GM19397 (cell line): Measurements from ENCODE around the gene CRTC1.
A peak's percentile ranks its signal among the peaks of the same experiment; 100 is the strongest.
"Not testable (repeated sequence)": the region's sequence is repeated elsewhere in the genome, so short reads cannot be mapped to it uniquely, and the experiment has no call there.

Experiments
- ATAC-seq: cut with Tn5 transposase; IDR thresholded peaks from one replicate; pipeline ENCODE4 v1.9.1; 2021; ENCODE audit warnings: mild to moderate bottlenecking, moderate library complexity; ENCODE audit not compliant: unreplicated experiment

CRTC1 gene

GRCh38 chr19:18798384-18799352 lies 115.2 kb downstream of the CRTC1 start:
- no peak for ATAC-seq

GRCh38 chr19:18799389-18799970 lies 116.0 kb downstream of the CRTC1 start:
- no peak for ATAC-seq

DNA sequence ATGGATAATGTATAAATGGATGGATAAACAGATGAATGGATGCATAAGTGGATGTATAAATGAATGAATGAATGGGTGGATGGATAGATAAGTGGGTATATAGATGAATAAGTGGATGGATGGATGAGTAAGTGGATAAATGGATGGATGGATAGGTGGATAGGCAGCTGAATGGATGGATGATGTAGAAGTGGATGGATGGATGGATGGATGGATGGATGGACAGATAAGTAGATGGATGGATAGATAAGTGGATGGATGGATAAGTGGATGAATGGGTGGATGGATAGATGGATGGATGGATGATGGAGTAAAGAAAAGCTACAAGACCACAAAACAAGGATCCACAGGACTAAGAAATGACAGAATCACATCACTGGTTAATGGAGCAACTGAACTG lies 116.6 kb downstream of the CRTC1 start:
- no peak for ATAC-seq

DNA sequence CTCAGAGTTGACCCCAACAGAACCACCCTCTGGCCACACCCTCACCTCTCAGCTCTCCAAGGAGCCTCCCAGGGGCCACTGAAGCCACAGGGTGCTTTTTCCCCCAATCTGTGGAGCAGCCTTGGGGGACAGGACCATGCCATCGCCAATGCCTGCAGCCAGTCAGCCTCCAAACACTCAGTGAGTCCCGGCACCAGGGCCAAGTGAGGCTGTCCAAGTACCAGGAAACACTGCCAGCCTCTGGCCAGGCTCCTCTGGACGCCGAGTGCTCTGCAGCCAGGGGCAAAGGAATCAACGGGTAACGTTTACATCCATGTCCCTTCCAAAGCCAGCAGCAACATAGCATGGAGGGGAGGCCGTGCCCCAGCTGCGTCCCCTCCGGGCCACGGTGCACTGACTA lies 117.2 kb downstream of the CRTC1 start:
- ATAC-seq = no peak

DNA sequence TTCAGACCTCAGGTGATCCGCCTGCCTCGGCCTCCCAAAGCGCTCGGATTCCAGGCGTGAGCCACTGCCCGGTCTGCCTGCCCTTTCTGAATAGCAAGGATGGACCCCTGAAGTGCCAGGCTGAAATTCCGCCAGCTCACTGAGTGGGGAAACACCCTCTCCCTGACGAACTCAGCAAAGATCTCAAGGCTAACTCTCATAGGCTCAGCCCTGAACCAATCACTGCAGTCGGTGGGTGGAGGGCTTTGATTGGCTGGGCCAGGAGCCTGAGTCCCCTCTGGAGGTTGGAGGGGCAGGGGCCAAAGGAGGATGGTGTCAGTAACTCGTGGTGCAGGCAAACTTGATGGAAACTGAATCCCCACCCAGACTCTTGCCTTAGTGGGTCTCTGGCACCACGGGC lies 118.9 kb downstream of the CRTC1 start:
- ATAC-seq = no peak

DNA sequence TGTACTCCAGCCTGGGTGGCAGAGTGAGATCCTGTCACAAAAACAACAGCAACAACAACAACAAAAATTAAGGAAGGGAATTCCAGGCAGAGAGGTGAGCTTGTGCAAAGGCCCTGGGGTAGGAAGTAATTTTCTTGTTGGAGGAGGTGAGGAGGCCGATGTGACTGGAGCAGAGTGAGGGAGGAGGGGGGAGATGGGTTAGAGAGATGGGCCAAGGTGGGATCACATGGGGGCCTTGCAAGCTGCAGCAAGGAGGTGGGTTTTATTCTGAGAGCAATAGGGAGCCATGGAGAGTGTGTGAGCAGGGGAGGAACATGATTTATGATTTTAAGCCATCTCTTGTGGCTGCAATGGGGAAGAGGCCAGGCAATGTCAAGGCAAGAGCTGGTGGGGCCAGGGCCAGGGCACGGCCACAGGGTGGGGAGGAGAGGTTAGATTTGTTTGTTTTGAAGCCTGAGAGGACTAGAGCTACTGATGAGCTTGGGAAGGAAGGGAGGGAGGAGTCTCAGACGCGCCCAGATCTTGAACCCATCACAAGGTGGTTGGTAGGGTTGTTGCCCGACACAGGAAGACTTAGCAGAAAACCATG lies 120.2 kb downstream of the CRTC1 start:
- ATAC-seq = no peak

DNA sequence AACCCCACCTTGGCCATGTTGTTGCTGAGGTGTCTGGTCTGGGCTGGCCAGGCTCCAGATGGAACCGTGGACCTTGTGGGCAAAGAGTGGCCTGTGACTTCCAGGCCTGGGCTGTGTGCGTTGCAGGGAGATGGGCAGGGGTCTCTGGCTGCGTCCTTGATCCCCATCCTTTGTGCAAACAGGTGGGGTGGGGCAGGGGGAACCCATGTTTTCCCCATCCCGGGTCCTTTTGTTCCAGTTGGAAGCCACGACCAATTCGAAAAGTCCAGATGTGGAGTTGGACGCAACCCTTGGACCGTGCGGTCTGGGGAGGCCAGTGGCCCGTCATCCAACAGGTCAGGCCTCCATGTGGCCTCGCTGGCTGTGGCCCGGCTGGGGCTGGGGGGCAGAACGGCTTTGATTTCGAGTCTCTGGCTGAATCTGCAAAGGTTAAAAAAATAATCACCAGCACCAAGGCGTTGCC lies 120.7 kb downstream of the CRTC1 start:
- ATAC-seq = no peak

GRCh38 chr19:18804643-18805042 lies 121.2 kb downstream of the CRTC1 start:
- no peak for ATAC-seq

DNA sequence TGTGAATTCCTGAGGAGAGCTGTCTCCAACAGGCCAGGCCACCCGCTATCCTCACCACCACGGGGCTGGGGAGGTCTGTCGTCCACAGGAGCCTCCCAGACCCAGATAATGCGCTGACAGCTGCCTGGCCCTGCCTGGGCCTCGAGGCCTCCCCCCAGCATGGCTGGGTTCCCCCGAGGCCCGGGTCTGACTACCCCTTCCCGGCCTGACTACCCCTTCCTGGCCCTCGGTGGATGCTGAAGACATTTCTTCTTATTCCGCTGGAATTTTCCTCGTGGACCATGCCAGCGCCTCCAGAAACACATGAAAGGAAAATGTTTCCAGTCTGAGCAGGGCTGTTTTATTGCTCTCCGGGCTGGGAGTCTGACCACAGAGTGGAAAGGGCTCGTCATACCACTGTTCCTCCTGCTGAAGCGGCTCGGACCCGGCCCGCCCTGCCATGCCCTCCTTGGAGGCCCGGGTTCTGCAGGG lies 124.4 kb downstream of the CRTC1 start:
- ATAC-seq = no peak

GRCh38 chr19:18809149-18809868 lies 125.8 kb downstream of the CRTC1 start:
- ATAC-seq = no peak

- ATAC-seq = not testable (repeated sequence)
Measured at GRCh38 chr19:18811638-18812037, 128.2 kb downstream of the CRTC1 start.

DNA sequence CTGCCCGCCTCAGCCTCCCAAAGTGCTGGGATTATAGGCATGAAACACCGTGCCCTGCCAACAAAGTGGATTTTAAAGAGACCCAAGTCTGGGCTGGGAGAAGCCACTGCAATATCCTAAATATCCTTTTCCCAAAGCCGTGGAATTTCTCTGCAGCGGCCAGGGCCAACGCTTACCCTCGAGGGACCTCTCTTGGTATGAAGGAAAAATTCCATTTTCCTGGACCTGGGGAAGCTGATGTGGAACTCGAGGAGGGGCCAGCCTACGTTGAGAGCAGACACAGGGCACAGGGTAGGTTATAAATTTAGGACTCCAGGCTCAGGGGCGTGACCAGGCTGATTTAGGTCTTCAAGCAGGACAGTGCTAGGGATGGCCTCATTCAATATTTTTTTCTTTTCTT lies 130.6 kb downstream of the CRTC1 start:
- no peak for ATAC-seq

- no peak for ATAC-seq
Measured at GRCh38 chr19:18815673-18816072, 132.2 kb downstream of the CRTC1 start.

DNA sequence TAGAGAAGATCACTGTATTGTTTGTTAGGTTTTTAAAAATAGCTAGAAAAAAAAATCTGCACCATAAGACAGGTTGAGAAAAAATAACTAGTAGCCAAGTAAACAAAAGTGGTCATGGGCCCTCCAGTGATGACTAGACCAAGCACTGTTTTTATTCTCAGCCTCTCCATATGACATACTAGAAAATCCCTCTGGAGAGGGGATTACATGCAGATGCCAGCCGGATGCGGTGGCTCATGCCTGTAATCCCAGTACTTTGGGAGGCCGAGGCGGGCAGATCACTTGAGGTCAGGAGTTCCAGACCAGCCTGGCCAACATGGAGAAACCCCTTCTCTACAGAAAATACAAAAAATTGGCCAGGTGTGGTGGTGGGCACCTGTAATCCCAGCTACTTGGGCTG lies 133.2 kb downstream of the CRTC1 start:
- ATAC-seq = not testable (repeated sequence)

DNA sequence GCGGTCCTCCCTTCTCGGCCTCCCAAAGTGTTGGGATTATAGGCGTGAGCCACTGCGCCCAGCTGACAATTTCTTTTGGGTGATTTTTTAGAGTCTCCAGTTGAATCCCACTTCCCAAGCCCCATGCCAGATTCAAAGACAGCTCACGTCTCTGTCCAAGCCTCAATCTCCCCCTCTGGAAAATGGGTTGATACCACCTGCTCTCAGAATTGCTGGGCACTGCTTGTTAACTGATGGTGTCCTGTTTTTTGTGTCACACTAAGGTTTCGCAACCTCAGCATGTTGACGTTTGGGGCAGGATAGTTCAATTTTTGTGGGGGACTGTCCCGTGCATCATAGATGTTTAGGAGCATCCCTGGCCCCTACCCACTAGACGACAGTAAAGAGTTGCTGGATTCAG lies 134.1 kb downstream of the CRTC1 start:
- ATAC-seq = no peak

GRCh38 chr19:18828786-18829185 lies 145.3 kb downstream of the CRTC1 start:
- ATAC-seq = no peak

DNA sequence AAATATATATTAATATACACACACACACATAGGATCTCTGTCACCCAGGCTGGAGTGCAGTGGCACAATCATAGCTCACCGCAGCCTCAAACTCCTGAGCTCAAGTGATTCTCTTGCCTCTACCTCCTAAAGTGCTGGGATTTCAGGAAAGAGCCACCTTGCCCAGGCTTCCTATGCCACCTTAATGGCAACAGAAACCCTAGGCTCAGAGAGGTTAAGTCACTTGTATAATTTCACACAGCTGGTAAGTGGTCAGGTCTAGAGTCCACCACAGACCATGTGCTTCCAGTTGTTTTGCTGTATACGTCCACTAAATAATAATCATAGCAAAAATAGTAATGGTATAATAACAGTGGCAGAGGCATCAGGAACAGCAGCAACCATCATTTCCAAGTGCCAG lies 147.0 kb downstream of the CRTC1 start:
- ATAC-seq = no peak

DNA sequence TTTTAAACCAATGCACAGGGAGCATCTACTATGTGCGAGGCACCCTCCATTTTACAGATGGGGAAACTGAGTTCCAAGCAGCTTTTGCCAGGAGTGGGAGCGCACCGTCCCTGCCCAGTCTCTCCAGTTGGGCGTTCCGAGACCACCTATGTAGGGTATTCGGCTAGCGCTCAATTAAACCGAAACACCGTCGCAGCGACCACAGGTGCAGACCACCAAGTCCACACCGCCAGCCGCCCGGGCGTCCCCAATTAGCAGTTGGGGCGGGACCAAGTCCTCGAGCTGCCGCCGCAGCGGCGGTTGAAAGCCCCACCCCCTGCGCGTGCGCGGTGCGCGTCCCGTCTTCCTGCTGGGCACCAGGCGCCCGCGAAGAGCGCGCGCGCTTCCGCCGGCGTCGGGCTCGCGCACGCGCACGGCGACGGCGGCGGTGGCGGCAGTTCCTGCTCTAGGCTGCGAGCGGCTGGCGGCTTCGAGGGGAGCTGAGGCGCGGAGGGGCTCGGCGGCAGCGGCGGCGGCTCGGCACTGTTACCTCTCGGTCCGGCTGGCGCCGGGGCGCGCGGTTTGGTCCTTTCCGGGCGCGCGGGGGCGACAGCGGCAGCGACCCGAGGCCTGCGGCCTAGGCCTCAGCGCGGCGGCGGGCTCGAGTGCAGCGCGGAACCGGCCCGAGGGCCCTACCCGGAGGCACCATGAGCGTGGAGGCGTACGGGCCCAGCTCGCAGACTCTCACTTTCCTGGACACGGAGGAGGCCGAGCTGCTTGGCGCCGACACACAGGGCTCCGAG lies 148.2 kb downstream of the CRTC1 start, which contains the start of gene UPF1:
Gene UPF1, plus strand, starts transcription at position 436 of the 782 bp plus-strand sequence. Its CDS starts 251 bp downstream, at position 687.
- ATAC-seq = peak; percentile 83
